Upper lobe of left lung (tissue), 4 donors: ENCODE measurements around the gene SLC9A7.

Source experiments
- EP300 ChIP-seq, 4 donors: sonication (generic); formaldehyde crosslinking; IDR thresholded peaks; one replicate each; pipeline ENCODE4 v1.5.1; 2017; ENCODE audit warnings: antibody characterized with exemption in 4 of 4, control low read depth in 2 of 4
- POLR2A ChIP-seq, 4 donors: fragments of 450-650 bp; IDR thresholded peaks; one replicate each; pipeline ENCODE4 v1.5.1; 2016 to 2017; ENCODE audit warnings: antibody characterized with exemption in 4 of 4, mild to moderate bottlenecking in 2 of 4
- TF ChIP-seq, protein P1 (sequence below), 6 experiments: fragments of 450-650 bp in 4 of 6; fragments of 200-600 bp in 2 of 6; sonication (generic) in 2 of 6; IDR thresholded peaks; one replicate each; pipeline ENCODE4 v1.5.1; 2016 to 2019; ENCODE audit warnings: antibody characterized with exemption in 6 of 6

DNA sequence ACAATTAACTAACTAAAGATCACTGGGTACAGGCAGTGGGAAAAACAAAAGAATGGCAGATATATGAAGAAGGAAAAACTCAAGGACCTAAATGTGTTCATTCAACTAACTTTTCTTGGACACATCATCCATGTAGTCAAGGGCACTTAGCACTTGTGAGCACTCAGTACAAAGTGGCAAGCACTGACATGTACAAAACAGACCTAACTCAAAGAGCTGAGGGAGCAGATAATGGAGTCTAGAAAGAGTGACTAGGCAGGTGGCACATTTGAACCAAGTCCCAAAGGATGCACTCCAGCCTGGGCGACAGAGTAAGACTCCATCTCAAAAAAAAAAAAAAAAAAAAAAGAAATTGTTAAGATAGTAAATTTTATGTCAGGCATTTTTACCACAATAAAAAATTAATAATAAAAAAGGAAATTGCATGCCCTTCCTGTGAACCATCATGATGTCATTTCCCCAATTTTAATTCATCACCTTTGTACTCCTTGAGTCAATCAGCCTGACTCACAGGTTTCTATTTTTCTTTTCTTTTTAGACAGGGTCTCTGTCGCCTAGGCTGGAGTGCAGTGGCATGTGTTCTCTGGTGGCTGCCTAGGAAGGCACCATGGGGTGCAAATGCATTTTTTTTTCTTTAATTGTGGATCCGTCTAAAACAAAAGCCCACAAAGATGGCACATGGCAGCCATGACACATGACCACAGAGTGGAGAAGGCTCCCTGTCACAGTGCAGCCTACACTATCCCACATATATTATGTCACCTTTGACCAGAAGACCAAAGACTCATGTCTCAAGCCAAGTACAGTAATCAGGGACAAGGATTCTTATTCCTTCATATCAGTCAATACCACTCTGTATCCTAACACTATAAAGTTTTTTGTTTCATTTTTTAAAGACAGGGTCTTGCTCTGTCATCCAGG lies 93.4 kb downstream of the SLC9A7 start:
- no peak for TF ChIP-seq EP300 (IDR thresholded peaks at IDR 0.05)
- TF ChIP-seq, protein P1, sequence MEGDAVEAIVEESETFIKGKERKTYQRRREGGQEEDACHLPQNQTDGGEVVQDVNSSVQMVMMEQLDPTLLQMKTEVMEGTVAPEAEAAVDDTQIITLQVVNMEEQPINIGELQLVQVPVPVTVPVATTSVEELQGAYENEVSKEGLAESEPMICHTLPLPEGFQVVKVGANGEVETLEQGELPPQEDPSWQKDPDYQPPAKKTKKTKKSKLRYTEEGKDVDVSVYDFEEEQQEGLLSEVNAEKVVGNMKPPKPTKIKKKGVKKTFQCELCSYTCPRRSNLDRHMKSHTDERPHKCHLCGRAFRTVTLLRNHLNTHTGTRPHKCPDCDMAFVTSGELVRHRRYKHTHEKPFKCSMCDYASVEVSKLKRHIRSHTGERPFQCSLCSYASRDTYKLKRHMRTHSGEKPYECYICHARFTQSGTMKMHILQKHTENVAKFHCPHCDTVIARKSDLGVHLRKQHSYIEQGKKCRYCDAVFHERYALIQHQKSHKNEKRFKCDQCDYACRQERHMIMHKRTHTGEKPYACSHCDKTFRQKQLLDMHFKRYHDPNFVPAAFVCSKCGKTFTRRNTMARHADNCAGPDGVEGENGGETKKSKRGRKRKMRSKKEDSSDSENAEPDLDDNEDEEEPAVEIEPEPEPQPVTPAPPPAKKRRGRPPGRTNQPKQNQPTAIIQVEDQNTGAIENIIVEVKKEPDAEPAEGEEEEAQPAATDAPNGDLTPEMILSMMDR (IDR thresholded peaks at IDR 0.05), result no peak
- no peak for TF ChIP-seq POLR2A (IDR thresholded peaks at IDR 0.05)
